ENCODE data around the gene IQCK. TPM values are rescaled to one million over a fixed set of nuclear protein-coding genes. Genes with fewer than 3 reads are reported as not detected.
A peak's percentile ranks its signal among the peaks of the same experiment; 100 is the strongest.

The IQCK gene
- polyA plus RNA-seq, 3 donors: 0.52 to 1.2 (median 0.58) TPM

GRCh38 chr16:19765860-19766553 lies 47.9 kb downstream of the IQCK start:
- intact Hi-C loops (cut with micrococcal nuclease): no loop called here
- no peak overlapping the region for H3K27ac Mint-ChIP-seq

GRCh38 chr16:19766554-19766884 lies 48.4 kb downstream of the IQCK start:
- Mint-ChIP-seq H3K9me3 (peaks cover 4 to 14% (median 8%) of the 10 kb centered on the region in 7 donors), H3K36me3 (no peaks in the 10 kb centered on the region), H3K4me3 (no peak overlapping the region), H3K4me1 (peaks cover 14% of the 10 kb centered on the region), H3K27ac (no peak overlapping the region), H3K27me3 (ENCODE audit: low read depth in 3 of 3) (no peaks in the 10 kb centered on the region)
- H3K27ac ChIP-seq (ENCODE audit: low read depth in 1 of 2, low read length in 2 of 2): no peak overlapping the region
- peak overlapping the region; percentile 37 for H2AFZ ChIP-seq (ENCODE audit: insufficient read depth, low read depth, low read length, poor library complexity, severe bottlenecking)
- no peak for DNase-seq
- H4K20me1 ChIP-seq (ENCODE audit: insufficient read depth, low read length): no peaks in the 10 kb centered on the region
- intact Hi-C loops (cut with micrococcal nuclease): no loop called here
- no peak overlapping the region for H3K9ac ChIP-seq (ENCODE audit: insufficient read depth, low read length, poor library complexity, severe bottlenecking)
- no peak overlapping the region for H3K4me3 ChIP-seq (replicated peaks in 1 of 3; ENCODE audit: low read depth in 2 of 3, low read length in 3 of 3)
- H3K4me2 ChIP-seq (replicated peaks; ENCODE audit: extremely low read depth, low read length, poor library complexity, severe bottlenecking): no peak overlapping the region
- no peak for TF ChIP-seq CTCF (IDR thresholded peaks at IDR 0.05)
- 95% methylated on average over 3 of the region's 3 CpGs for WGBS (ENCODE audit: insufficient coverage)
- H3K36me3 ChIP-seq (replicated peaks in 1 of 2; ENCODE audit: control insufficient read depth in 1 of 2, insufficient read depth in 2 of 2, low read length in 2 of 2): no peaks in the 10 kb centered on the region
- H3K4me1 ChIP-seq (ENCODE audit: control insufficient read depth in 1 of 2, insufficient read depth in 2 of 2, low read length in 2 of 2): peaks cover 7 to 9% of the 10 kb centered on the region in 2 donors
- no peaks in the 10 kb centered on the region for H3K9me3 ChIP-seq (replicated peaks in 1 of 2; ENCODE audit: control insufficient read depth in 1 of 2, insufficient read depth in 1 of 2, low read length in 2 of 2)
- no peaks in the 10 kb centered on the region for H3K27me3 ChIP-seq (ENCODE audit: control insufficient read depth in 2 of 2, insufficient read depth in 2 of 2, low read length in 2 of 2)
- no peaks in the 10 kb centered on the region for H3K79me2 ChIP-seq (ENCODE audit: insufficient read depth, low read length)

More at GRCh38 chr16:19765860-19766553, 47.9 kb downstream of the IQCK start:
- Mint-ChIP-seq H3K36me3 (no peaks in the 10 kb centered on the region), H3K9me3 (peaks cover 4 to 18% (median 8%) of the 10 kb centered on the region in 7 donors), H3K4me3 (no peak overlapping the region), H3K4me1 (peaks cover 14% of the 10 kb centered on the region), H3K27me3 (ENCODE audit: low read depth in 3 of 3) (no peaks in the 10 kb centered on the region)
- Histone ChIP-seq H3K9me3 (replicated peaks in 1 of 2; ENCODE audit: control insufficient read depth in 1 of 2, insufficient read depth in 1 of 2, low read length in 2 of 2) (no peaks in the 10 kb centered on the region), H3K79me2 (ENCODE audit: insufficient read depth, low read length) (no peaks in the 10 kb centered on the region), H3K27ac (ENCODE audit: low read depth in 1 of 2, low read length in 2 of 2) (no peak overlapping the region), H3K36me3 (replicated peaks in 1 of 2; ENCODE audit: control insufficient read depth in 1 of 2, insufficient read depth in 2 of 2, low read length in 2 of 2) (no peaks in the 10 kb centered on the region), H3K27me3 (ENCODE audit: control insufficient read depth in 2 of 2, insufficient read depth in 2 of 2, low read length in 2 of 2) (no peaks in the 10 kb centered on the region), H2AFZ (ENCODE audit: insufficient read depth, low read depth, low read length, poor library complexity, severe bottlenecking) (peak overlapping the region; percentile 37), H3K9ac (ENCODE audit: insufficient read depth, low read length, poor library complexity, severe bottlenecking) (no peak overlapping the region), H3K4me1 (ENCODE audit: control insufficient read depth in 1 of 2, insufficient read depth in 2 of 2, low read length in 2 of 2) (peaks cover 7 to 9% of the 10 kb centered on the region in 2 donors), H4K20me1 (ENCODE audit: insufficient read depth, low read length) (no peaks in the 10 kb centered on the region), H3K4me3 (replicated peaks in 1 of 3; ENCODE audit: low read depth in 2 of 3, low read length in 3 of 3) (no peak overlapping the region), H3K4me2 (replicated peaks; ENCODE audit: extremely low read depth, low read length, poor library complexity, severe bottlenecking) (no peak overlapping the region)
- WGBS (ENCODE audit: insufficient coverage): 22% methylated on average over 2 of the region's 6 CpGs
- peak in 2 of 3 donors; percentile 0 to 7 for DNase-seq
- TF ChIP-seq CTCF (IDR thresholded peaks at IDR 0.05): no peak
